Islet of Langerhans (tissue), 1 donor: ENCODE data around the gene PPP2R5C.

Source experiments
- FAIRE-seq: peaks from one replicate; lab custom pipeline; 2011; peaks lifted over from hg19 to GRCh38; lab: Jason Lieb, UNC

Gene PPP2R5C

DNA sequence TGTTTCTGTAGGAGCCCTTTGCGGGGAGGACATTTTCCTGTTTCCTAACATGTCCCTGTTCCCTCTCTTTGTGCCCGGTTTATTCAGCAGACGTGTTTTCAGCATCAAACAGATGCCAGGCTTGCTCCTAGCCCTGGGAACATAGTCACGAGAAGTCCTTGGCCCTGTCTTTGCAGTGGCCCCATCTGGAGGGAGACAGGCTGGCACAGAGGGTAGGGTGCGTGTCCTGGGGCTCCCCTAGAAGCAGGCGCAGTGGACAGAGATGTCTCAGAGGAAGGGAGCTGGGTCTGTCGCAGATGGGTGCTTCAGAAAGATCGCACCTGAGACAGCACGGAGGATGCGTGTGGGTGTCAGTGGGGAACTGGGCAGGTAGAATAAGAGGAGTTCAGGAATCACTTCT is 127.9 kb downstream of the PPP2R5C start:
- FAIRE-seq = no peak

DNA sequence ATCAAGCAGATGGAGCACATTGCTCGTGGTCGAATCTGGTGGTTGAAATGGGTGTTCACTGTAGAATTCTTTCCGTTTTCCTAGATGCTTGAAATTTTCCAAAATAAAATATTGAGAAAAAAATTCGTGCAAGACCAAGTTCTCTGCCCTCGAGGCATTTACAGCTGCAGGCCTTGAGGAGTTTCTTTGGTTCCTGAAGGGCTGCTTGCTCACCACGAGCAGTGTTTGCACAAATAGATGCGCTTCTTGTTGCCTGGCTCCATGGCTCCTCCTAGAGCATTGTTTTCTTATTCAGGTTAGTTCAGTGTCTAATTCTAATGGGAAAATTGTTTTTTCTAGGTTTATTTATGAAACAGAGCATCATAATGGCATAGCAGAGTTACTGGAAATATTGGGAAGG is 128.4 kb downstream of the PPP2R5C start:
- FAIRE-seq = no peak

GRCh38 chr14:101891471-101891870 is 130.0 kb downstream of the PPP2R5C start:
- no peak for FAIRE-seq

DNA sequence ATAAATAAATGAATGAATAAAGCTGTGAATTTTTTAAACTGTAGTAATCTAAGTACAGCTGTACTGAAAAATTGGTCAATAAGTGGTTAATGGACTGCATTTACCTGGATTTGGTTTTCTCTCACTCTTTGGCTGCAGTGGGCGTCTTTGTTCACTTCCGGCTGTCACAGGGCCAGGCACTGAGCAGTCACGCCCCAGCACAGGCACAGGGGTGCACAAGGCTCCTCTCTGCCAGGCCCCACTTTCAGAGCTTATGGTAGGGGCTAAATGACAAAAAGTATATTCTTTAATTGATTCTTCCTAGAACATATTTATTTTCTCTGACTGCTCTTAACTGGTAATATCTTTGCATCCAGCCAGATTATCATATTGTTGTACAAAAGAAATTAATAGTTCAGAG is 132.2 kb downstream of the PPP2R5C start:
- no peak for FAIRE-seq

GRCh38 chr14:101894365-101895081 is 133.0 kb downstream of the PPP2R5C start:
- FAIRE-seq = no peak

- FAIRE-seq = no peak
Observed at GRCh38 chr14:101895256-101895655, 133.7 kb downstream of the PPP2R5C start.

- FAIRE-seq = no peak
Observed at GRCh38 chr14:101897326-101897725, 135.8 kb downstream of the PPP2R5C start.

DNA sequence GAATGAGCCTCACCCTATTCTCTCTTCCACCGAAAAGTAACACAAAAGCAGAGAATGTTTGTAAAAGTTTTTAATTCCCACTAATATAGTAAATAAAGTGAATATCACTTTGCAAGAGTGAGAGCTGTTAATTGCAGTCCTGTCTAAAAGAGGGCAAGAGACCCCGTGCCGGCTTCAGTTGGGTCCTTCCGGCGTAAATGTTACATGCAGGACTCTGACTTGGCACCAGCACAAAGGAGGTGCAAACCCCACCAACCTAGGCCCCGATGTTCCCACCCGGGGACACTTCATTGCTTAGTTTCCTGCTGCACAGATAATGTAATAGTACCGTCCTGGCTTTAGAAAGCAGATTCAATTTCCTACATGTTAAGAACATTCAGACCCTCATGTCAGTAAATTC is 136.9 kb downstream of the PPP2R5C start:
- FAIRE-seq = no peak

DNA sequence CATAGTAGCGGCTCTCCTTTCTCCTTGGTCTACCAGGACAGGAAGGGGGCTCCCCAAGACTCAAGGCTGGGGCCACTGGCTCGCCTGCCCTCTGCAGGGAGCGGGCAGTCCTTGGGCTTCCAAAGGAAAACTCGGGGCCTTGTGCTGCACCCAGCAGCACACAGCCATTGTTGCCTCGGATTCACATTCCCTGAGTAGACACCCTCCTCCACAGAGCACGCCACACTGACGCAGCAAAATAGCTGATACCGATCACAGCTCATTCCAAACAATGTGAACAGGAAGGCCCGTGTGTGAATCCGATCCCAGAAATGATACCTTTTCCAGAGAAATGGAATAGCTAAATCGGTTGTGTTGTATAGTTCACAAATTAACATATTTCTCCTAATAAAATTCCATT is 137.8 kb downstream of the PPP2R5C start:
- no peak for FAIRE-seq

DNA sequence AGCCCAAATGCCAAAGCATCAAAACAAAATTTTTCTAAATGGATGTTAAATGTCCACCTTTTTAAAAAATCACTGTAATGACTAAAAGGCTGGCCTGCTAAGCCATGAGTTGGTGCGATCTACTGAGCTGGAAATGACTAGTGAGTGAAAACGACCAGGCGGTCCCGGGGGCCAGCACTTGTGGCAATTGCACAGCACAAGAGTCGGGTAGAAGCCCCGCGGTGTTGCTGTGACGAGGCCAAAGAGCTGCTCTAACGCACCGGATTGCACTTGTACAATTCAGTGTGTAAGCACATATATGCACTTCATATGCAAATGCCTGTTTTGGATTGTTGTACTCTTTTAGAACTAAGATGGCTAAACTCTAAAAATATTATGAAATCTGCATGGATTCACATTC is 138.7 kb downstream of the PPP2R5C start:
- no peak for FAIRE-seq

DNA sequence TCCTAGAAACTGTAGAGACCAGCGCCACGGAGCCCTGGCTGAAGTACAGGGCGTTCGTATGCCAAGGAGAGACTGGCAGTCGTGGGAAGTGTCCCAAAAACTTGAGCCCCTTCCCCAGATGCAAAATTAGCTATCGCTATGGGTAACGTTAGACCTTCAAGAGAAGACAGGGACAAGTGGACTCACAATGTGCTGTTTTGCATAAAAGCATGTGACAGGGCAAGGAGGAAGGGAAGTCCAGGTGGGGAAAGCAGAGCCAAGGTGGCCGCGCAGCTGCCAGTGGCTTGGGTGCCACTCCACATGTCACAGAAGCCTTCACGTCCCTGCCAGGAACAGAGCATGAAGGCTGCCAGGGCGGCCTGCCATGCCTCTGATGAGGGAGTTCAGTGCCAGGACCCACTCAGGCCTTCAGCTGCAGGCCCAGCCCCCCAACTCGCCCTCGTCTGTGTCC is 141.6 kb downstream of the PPP2R5C start:
- FAIRE-seq = no peak

- FAIRE-seq = no peak
Observed at GRCh38 chr14:101905614-101906013, 144.1 kb downstream of the PPP2R5C start.

GRCh38 chr14:101906645-101907044 is 145.1 kb downstream of the PPP2R5C start:
- FAIRE-seq = no peak

- no peak for FAIRE-seq
Observed at GRCh38 chr14:101907619-101908018, 146.1 kb downstream of the PPP2R5C start.

DNA sequence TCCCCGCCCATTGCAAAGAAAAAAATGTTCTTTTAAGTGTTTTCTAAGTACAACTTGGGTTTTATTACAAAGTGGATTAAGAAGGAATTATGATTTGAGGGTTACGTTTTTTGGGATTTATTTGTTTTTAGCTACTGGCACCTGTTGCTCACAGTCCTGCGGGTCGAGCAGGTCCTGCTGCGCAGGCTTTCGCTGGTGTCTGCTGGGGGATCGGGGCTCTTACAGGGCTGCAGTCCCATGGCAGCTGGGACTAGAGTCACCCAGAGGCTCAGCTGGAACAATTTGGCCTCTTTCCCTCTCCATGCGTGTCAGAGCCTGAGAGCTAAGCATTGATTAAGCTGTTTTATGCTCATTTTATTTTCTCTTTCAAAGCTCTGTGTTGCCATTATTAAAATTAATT is 147.3 kb downstream of the PPP2R5C start:
- no peak for FAIRE-seq

DNA sequence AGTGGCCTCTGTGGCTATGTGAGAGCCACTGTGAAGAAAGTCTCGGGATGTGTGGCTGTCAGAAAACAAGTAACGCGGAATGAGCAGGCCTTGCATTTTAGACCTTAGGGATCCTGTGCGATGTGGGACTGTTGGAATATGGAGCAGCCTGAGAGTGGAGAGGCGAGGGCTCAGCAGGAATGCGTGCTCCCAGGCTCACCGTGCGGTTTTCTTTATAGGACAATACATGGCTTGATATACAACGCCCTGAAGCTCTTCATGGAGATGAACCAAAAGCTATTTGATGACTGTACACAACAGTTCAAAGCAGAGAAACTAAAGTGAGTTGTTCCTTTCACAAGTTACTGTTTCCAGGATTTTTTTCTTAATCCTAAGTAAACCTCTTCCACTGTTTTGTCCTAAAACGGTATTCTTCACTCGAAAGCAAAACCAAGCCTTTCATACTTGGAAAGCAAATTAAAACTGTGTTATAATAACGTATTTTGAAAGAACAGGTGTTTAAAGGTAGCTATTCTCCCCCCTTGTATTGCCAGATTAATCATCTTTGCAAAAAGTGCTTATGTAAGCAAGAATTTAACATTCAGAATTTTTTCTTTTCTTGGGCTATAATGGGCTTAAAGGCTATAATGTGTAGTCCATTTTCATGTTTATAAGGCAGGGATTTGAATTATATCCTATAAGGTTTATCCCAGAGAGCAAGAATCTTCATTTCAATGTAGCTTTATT is 148.0 kb downstream of the PPP2R5C start:
- no peak for FAIRE-seq

GRCh38 chr14:101912841-101913240 is 151.3 kb downstream of the PPP2R5C start:
- FAIRE-seq = no peak

DNA sequence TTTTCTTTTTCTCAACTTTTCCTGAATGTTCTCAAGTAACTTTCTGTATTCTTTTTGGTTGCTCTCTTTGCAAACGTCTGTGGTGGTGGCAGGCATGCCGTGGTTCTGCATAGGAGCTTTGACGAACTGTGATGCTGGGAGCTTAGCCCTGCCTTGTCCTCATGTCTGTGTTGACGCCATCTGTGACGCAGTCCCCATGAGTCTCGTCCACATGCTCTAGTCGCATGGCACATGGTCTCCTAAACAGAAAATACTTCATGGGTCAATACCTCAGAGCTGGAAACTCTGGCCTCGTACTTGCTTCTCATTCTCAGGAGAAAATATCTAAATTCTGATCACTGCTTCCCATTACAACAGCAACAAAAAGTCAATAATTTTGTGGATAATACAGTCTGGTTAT is 152.6 kb downstream of the PPP2R5C start:
- FAIRE-seq = no peak

DNA sequence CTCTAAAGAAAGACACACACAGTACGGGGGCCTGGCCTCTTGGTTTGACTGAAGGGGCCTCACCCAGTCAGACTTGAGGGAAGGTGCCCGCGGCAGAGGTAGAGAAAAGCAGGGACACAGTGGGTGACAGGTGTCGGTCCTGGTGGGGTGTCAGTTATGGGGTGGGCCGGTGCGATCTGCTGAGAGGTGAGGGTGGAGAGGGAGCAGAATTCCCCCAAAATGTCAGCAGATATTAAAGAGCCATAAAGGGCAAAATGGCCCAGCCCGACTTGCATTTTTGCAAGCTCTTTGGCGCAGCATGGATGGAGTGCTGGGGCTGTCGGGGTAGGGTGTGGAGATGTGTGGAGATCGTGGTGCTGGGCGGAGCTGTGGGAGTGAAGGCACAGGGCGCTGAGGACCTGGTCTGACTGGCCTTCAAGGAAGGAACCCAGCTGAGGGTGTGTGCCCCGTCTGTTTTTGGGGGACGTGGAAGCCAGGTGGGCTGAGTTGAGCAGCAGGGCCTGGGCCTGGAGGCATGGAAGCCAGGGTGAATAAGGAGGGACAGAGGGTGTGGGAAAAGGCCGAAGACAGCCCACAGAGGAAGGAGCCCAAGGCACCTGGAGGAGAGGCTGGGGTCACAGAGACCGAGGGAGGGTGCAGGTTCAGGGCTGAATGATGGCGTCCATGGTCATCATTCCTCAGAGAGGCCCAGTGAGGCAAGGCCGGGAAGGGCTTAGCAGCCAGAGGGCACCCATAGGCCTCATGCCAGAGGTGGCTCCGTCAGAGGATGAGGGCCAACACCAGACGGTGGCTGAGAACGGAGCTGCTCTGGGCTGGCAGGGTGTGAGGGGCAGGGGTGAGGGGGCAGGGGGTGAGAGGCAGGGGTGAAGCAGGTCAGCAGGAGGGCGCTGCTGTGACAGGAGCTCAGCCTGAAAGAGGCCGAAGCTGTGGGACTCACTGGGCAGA is 154.6 kb downstream of the PPP2R5C start:
- no peak for FAIRE-seq

- FAIRE-seq = no peak
Observed at GRCh38 chr14:101916816-101917412, 155.4 kb downstream of the PPP2R5C start.

DNA sequence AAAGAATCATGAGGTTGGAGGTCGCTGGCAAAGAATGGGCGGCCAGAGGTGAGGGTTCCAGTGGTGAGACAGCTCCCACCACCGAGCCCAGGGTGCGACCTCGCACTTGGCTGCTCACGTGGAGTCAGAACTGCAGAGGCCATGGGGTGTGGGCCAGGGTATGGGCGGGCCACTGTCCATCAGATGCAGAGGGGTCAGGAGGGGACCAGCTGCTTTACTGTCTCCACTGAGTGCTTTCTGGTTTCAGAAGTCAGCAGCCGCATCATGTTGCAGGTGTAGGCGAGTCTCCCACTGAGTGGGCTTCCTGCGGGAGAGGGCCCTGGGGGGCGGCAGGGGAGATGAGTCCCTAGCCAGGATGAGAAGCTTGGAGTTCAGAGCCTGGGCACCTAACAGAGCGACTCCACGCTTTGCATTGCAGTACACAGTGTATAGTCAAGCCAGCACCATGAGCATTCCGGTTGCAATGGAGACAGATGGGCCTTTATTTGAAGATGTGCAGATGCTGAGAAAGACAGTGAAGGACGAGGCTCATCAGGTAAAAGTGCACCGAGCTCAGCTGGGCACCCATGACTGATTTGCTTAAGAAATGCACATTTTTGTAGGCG is 156.0 kb downstream of the PPP2R5C start:
- FAIRE-seq = no peak
